DND-41 (cell line): Measurements from ENCODE around the gene RPS6KA1.
A peak's percentile ranks its signal among the peaks of the same experiment; 100 is the strongest.
"Not testable (repeated sequence)": the region's sequence is repeated elsewhere in the genome, so short reads cannot be mapped to it uniquely, and the experiment has no call there.

Experiments
- ATAC-seq: fragments of 200-7000 bp; cut with Tn5 transposase; 3 replicates; pipeline ENCODE4 v1.9.1; 2021; ENCODE audit warnings: low read depth; ENCODE audit not compliant: insufficient read depth
- DNase-seq: peaks from one replicate; pipeline ENCODE4 v3.0.0-alpha.2; 2020
- H2AFZ ChIP-seq: 2 replicates; pipeline ENCODE4 v1.6.0; 2012; ENCODE audit warnings: low read depth, low read length
- H3K27ac ChIP-seq: 2 replicates; pipeline ENCODE4 v1.5.1; 2012; ENCODE audit warnings: low read length, inconsistent platforms
- H3K27me3 ChIP-seq: fragments of 200-600 bp; sonication (generic); 2 replicates; pipeline ENCODE4 v1.6.0; 2012; ENCODE audit warnings: low read length, mild to moderate bottlenecking, inconsistent platforms; ENCODE audit not compliant: insufficient read depth, poor library complexity
- H3K36me3 ChIP-seq: 2 replicates; pipeline ENCODE4 v1.5.1; 2012; ENCODE audit warnings: low read length, inconsistent platforms; ENCODE audit not compliant: insufficient read depth
- H3K4me1 ChIP-seq: 2 replicates; pipeline ENCODE4 v1.5.1; 2012; ENCODE audit warnings: mild to moderate bottlenecking, low read length; ENCODE audit not compliant: insufficient read depth
- H3K4me2 ChIP-seq: 2 replicates; pipeline ENCODE4 v1.6.0; 2012; ENCODE audit warnings: mild to moderate bottlenecking, moderate library complexity, low read length, inconsistent platforms; ENCODE audit not compliant: insufficient read depth
- H3K4me3 ChIP-seq, 2 experiments: fragments of 200-600 bp in 1 of 2; shearing (Covaris generic) in 1 of 2; 2 replicates each; pipeline ENCODE4 v1.5.1; 2012 to 2016; ENCODE audit warnings: inconsistent platforms in 2 of 2, low read length in 2 of 2, mild to moderate bottlenecking in 2 of 2, low read depth in 1 of 2, moderate library complexity in 1 of 2
- H3K79me2 ChIP-seq: 2 replicates; pipeline ENCODE4 v1.6.0; 2012; ENCODE audit warnings: low read length, inconsistent platforms; ENCODE audit not compliant: insufficient read depth
- H3K9ac ChIP-seq: 2 replicates; pipeline ENCODE4 v1.6.0; 2012; ENCODE audit warnings: low read depth, mild to moderate bottlenecking, inconsistent platforms, low read length, moderate library complexity
- H3K9me3 ChIP-seq: 2 replicates; pipeline ENCODE4 v1.5.1; 2012; ENCODE audit warnings: low read length, moderate library complexity, mild to moderate bottlenecking, inconsistent platforms; ENCODE audit not compliant: insufficient read depth, severe bottlenecking
- H4K20me1 ChIP-seq: 2 replicates; pipeline ENCODE4 v1.6.0; 2012; ENCODE audit warnings: low read length; ENCODE audit not compliant: insufficient read depth
- EZH2 ChIP-seq: IDR thresholded peaks from 3 replicates; pipeline ENCODE4 v1.6.1; 2012; ENCODE audit warnings: borderline replicate concordance, low read depth, mild to moderate bottlenecking, moderate library complexity, low read length, inconsistent platforms; ENCODE audit not compliant: severe bottlenecking
- TF ChIP-seq, protein P1 (sequence below): IDR thresholded peaks from 2 replicates; pipeline ENCODE4 v1.5.1; 2012; ENCODE audit warnings: borderline replicate concordance, low read length, moderate library complexity, mild to moderate bottlenecking; ENCODE audit not compliant: poor library complexity, severe bottlenecking; ENCODE audit errors: extremely low read depth

The RPS6KA1 gene

DNA sequence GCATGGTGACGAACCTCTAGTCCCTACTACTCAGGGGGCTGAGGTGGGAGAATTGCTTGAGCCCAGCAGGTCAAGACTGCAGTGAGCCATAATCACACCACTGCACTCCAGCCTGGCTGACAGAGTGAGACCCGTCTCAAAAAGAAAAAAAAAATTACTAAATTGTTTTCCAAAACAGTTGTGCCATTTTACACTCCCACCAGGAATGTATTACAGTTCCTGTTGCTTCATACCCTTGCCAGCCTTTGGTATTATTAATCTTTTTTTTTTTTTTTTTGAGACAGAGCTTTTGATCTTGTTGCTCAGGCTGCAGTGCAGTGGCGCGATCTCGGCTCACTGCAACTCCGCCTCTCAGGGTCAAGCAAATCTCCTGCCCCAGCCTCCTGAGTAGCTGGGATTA, 55.9 kb downstream of the RPS6KA1 start:
- Histone ChIP-seq H3K9me3 (peaks cover 4% of the 10 kb centered on the region), H3K4me3 (no peak overlapping the region), H3K4me2 (no peak overlapping the region), H3K79me2 (no peaks in the 10 kb centered on the region), H2AFZ (no peak overlapping the region), H3K27me3 (no peaks in the 10 kb centered on the region), H3K27ac (no peak overlapping the region), H3K9ac (no peak overlapping the region), H3K4me1 (no peaks in the 10 kb centered on the region), H4K20me1 (no peaks in the 10 kb centered on the region), H3K36me3 (no peaks in the 10 kb centered on the region)
- no peak for ATAC-seq
- TF ChIP-seq EZH2 = no peak
- TF ChIP-seq, protein P1, sequence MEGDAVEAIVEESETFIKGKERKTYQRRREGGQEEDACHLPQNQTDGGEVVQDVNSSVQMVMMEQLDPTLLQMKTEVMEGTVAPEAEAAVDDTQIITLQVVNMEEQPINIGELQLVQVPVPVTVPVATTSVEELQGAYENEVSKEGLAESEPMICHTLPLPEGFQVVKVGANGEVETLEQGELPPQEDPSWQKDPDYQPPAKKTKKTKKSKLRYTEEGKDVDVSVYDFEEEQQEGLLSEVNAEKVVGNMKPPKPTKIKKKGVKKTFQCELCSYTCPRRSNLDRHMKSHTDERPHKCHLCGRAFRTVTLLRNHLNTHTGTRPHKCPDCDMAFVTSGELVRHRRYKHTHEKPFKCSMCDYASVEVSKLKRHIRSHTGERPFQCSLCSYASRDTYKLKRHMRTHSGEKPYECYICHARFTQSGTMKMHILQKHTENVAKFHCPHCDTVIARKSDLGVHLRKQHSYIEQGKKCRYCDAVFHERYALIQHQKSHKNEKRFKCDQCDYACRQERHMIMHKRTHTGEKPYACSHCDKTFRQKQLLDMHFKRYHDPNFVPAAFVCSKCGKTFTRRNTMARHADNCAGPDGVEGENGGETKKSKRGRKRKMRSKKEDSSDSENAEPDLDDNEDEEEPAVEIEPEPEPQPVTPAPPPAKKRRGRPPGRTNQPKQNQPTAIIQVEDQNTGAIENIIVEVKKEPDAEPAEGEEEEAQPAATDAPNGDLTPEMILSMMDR = no peak
- DNase-seq = no peak

DNA sequence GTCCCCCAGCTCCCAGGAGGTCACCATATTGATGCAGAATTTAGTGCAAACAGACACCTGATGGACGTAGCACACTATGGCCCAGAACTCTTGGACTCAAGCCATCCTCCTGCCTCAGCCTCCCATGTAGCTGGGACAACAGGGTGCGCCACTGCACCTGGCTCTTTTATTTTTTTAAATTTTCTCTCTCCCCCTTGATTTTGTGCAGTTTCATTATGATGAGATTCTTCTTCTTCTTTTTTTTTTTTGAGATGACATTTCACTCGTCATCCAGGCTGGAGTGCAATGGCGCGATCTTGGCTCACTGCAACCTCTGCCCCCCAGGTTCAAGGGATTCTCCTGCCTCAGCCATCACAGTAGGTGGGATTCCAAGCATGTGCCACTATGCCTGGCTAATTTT, 63.8 kb downstream of the RPS6KA1 start:
- Histone ChIP-seq H3K36me3 (no peaks in the 10 kb centered on the region), H3K79me2 (no peaks in the 10 kb centered on the region), H2AFZ (no peak overlapping the region), H3K27me3 (no peaks in the 10 kb centered on the region), H3K9me3 (peaks cover 4% of the 10 kb centered on the region), H4K20me1 (no peaks in the 10 kb centered on the region), H3K27ac (no peak overlapping the region), H3K9ac (no peak overlapping the region), H3K4me1 (peaks cover 3% of the 10 kb centered on the region; the same call in 1 of the 2 replicates), H3K4me2 (no peak overlapping the region), H3K4me3 (no peak overlapping the region)
- TF ChIP-seq EZH2 = no peak
- TF ChIP-seq, protein P1 = no peak
- ATAC-seq (no peak), DNase-seq (no peak)

DNA sequence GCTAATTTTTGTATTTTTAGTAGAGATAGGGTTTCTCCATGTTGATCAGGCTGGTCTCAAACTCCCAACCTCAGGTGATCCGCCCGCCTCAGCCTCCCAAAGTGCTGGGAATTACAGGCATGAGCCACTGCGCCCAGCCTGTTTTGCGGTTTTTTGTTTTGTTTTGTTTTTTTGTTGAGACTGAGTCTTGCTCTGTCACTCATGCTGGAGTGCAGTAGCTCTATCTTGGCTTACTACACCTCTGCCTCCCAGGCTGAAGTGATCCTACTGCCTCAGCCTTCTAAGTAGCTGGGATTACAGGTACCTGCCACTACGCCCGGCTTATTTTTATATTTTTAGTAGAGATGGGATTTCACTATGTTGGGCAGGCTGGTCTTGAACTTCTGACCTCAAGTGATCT, 65.0 kb downstream of the RPS6KA1 start:
- not testable (repeated sequence) for H3K9me3 ChIP-seq, DNase-seq, ATAC-seq, H3K4me2 ChIP-seq, H3K79me2 ChIP-seq, H2AFZ ChIP-seq, H3K4me3 ChIP-seq, H4K20me1 ChIP-seq, H3K27me3 ChIP-seq, H3K36me3 ChIP-seq, H3K27ac ChIP-seq, H3K9ac ChIP-seq
- H3K4me1 ChIP-seq = peaks cover 13% of the 10 kb centered on the region

DNA sequence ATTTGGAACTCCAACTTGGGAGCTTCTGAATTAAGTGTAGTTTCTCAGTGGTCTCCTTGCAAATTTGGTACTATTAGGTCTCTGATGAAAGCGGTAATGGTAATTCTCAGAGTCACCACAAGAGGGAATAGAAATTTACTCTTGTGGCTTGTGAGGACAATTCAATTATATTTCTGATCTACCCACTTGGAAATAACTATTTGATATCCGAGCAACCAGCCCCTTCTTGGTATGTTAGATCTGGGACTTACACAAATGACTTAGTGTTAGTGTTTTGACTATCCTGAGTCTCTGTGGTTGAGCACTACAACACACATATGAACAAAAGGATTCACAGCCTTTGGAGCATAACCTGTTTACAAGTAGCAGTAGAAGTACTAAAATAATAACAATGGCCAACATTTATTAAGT, 68.1 kb downstream of the RPS6KA1 start:
- H3K4me1 ChIP-seq = peaks cover 13% of the 10 kb centered on the region
- H3K4me2 ChIP-seq = no peak overlapping the region
- no peak overlapping the region for H3K9ac ChIP-seq
- no peaks in the 10 kb centered on the region for H4K20me1 ChIP-seq
- H3K27me3 ChIP-seq = no peaks in the 10 kb centered on the region
- no peak overlapping the region for H2AFZ ChIP-seq
- H3K27ac ChIP-seq = no peak overlapping the region
- DNase-seq (no peak), ATAC-seq (peak; percentile 55; the same call in 2 of the 3 replicates)
- no peaks in the 10 kb centered on the region for H3K79me2 ChIP-seq
- H3K9me3 ChIP-seq = no peaks in the 10 kb centered on the region
- H3K4me3 ChIP-seq = no peak overlapping the region
- no peak for TF ChIP-seq EZH2
- TF ChIP-seq, protein P1 = peak; percentile 69
- no peaks in the 10 kb centered on the region for H3K36me3 ChIP-seq
